Activated CD4-positive, alpha-beta T cell treated with anti-CD3 and anti-CD28 coated beads for 36 hours (primary cell): Measurements from ENCODE around the gene CHPF. TPM values are rescaled to one million over a fixed set of nuclear protein-coding genes. Genes with fewer than 3 reads are reported as not detected.

Source experiments
- ATAC-seq: fragments of 200-7000 bp; cut with Tn5 transposase; one replicate; pipeline ENCODE4 v1.10.0; 2021; ENCODE audit warnings: mild to moderate bottlenecking, moderate library complexity
- CTCF ChIA-PET: fragments of 350-600 bp; sonication (Branson Sonifier 250); formaldehyde crosslinking; loops from one replicate; lab custom pipeline; 2021; ENCODE audit warnings: antibody characterized with exemption; lab: Charles Lee
- POLR2A ChIA-PET: fragments of 350-600 bp; sonication (Branson Sonifier 250); formaldehyde crosslinking; loops from one replicate; lab custom pipeline; 2021; ENCODE audit warnings: antibody characterized with exemption, inconsistent platforms; lab: Charles Lee
- DNase-seq: peaks from one replicate; pipeline ENCODE4 v3.0.0-alpha.2; 2020
- H3K27ac Mint-ChIP-seq: one replicate; pipeline ENCODE4 v1.8.0; 2021; ENCODE audit warnings: mixed read lengths
- H3K27me3 Mint-ChIP-seq: one replicate; pipeline ENCODE4 v1.8.0; 2021; ENCODE audit warnings: mixed read lengths
- H3K36me3 Mint-ChIP-seq: one replicate; pipeline ENCODE4 v1.8.0; 2021; ENCODE audit warnings: low read depth, mixed read lengths
- H3K4me1 Mint-ChIP-seq: one replicate; pipeline ENCODE4 v1.8.0; 2021; ENCODE audit warnings: mixed read lengths
- H3K4me3 Mint-ChIP-seq: one replicate; pipeline ENCODE4 v1.8.0; 2021; ENCODE audit warnings: mild to moderate bottlenecking, moderate library complexity, mixed read lengths
- H3K9me3 Mint-ChIP-seq: one replicate; pipeline ENCODE4 v1.8.0; 2021; ENCODE audit warnings: low read depth, mixed read lengths
- intact Hi-C, 2 experiments: fragments of 100-400 bp; cut with DNase I in 1 of 2; cut with micrococcal nuclease in 1 of 2; formaldehyde crosslinking; loops; one replicate each; pipeline versions ENCODE4 v1.14.2 to v1.15.1; 2022 to 2024; cut with DNase I, micrococcal nuclease
- total RNA-seq, 2 experiments: library from RNA; stranded (reverse); gene quantifications; one replicate each; pipeline ENCODE4 v1.2.3, GENCODE V29; 2021

CHPF gene, protein sequence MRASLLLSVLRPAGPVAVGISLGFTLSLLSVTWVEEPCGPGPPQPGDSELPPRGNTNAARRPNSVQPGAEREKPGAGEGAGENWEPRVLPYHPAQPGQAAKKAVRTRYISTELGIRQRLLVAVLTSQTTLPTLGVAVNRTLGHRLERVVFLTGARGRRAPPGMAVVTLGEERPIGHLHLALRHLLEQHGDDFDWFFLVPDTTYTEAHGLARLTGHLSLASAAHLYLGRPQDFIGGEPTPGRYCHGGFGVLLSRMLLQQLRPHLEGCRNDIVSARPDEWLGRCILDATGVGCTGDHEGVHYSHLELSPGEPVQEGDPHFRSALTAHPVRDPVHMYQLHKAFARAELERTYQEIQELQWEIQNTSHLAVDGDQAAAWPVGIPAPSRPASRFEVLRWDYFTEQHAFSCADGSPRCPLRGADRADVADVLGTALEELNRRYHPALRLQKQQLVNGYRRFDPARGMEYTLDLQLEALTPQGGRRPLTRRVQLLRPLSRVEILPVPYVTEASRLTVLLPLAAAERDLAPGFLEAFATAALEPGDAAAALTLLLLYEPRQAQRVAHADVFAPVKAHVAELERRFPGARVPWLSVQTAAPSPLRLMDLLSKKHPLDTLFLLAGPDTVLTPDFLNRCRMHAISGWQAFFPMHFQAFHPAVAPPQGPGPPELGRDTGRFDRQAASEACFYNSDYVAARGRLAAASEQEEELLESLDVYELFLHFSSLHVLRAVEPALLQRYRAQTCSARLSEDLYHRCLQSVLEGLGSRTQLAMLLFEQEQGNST
- total RNA-seq, result 10 to 100 TPM; 14.1 to 17.1 TPM

DNA sequence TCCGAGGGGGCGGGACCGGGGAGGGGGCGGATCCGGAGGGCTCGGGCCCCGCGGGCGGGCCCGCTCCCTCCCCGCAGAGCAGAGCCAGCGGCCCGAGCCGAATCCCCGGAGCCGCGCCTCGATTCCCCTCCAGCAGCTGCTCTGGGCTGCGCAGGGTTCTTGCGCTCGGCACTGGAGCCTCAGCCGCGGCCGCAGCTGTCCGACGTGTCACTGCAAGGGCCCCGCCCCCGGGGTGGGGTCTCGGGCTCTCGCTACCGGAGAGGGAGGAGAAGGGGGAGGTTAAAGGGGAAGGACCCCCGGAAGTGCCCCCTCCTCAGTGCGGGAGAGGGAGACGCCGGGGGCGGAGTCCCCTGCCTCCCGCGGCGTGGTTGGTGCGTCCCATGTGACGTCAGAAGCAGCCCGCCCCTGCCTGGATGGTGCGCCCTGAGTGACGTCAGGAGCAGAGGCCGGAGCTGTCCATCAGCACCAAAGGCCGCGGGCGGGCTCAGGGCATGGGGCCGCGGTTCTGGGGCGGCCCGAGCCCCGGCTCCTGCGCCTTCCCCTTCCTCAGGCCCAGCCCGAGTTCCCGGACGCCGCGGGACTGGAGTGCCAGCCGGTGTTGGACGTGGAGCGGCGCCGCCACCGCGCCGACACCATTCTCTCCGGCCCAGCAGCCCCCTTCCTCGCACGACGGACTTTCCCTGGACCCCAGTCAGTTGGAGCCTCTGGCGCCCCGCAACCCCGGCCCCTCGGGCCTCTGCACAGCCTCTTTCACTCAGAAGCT, at the start of gene CHPF, which contains the start of gene TMEM198:
Gene CHPF, minus strand, starts transcription at position 214 of the 763 bp plus-strand sequence. CDS start 271 bp downstream, outside the sequence.
Gene TMEM198, plus strand, starts transcription at position 433 of the 763 bp plus-strand sequence. CDS start 700 bp downstream, outside the sequence.
- intact Hi-C loops, result loop anchor here (1.0 to 10.0 kb wide), 13 partner anchors 9 to 1139 kb away; partner anchors contain the start of genes GMPPA (in 2 of the 2), STK11IP (in 2 of the 2), CNOT9 (in 1 of the 2) and CNPPD1 (in 1 of the 2)
- no peaks in the 10 kb centered on the region for H3K9me3 Mint-ChIP-seq
- H3K36me3 Mint-ChIP-seq, result peaks cover 11% of the 10 kb centered on the region
- peaks cover 22% of the 10 kb centered on the region for H3K4me1 Mint-ChIP-seq
- peak; percentile 98 for DNase-seq
- CTCF ChIA-PET, result interaction anchor here (0.6 to 6.9 kb wide), 12 partner anchors 9 to 260 kb away, joined by 3 to 55 read pairs (median 8); partner anchors contain the start of genes GMPPA, INHA and STK11IP
- H3K27me3 Mint-ChIP-seq, result no peaks in the 10 kb centered on the region
- POLR2A ChIA-PET, result interaction anchor here (0.8 to 1.0 kb wide), 2 partner anchors 46 to 105 kb away, joined by 3 read pairs; partner anchors contain the start of gene GMPPA
- H3K27ac Mint-ChIP-seq, result peak within 1 kb of the TSS; percentile 66
- H3K4me3 Mint-ChIP-seq, result peak within 1 kb of the TSS; percentile 87
- peak; percentile 85 for ATAC-seq

DNA sequence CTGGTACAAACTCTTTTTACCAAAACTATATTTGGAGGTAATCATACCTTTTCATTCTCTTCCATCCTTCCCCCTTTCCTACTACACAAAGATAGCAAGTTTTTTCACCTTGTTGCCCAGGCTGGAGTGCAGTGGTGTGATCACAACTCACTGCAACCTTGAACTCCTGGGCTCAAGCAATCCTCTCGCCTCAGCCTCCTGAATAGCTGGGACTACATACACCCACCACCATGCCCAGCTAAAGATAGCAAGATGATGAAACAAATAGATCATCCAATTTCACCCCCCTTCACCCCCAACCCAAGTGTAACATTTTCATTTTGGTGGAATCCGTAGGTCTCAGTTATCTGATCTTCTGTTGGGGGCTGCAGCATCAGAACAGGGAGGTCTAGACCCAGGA, 49.5 kb upstream of the CHPF start:
- peaks cover 7% of the 10 kb centered on the region for H3K4me1 Mint-ChIP-seq
- H3K9me3 Mint-ChIP-seq, result no peaks in the 10 kb centered on the region
- H3K36me3 Mint-ChIP-seq, result no peaks in the 10 kb centered on the region
- intact Hi-C loops, result no loop called here
- no peak for DNase-seq
- no peak overlapping the region for H3K4me3 Mint-ChIP-seq
- H3K27ac Mint-ChIP-seq, result no peak overlapping the region
- ChIA-PET CTCF (interaction anchor here (0.6 kb wide), 2 partner anchors 190 to 356 kb away, joined by 3 read pairs; no protein-coding TSS in a partner anchor), POLR2A (interaction anchor here (0.9 kb wide), 1 partner anchor 22 kb away, joined by 9 read pairs; the partner anchor contains the start of gene OBSL1)
- peaks cover 8% of the 10 kb centered on the region for H3K27me3 Mint-ChIP-seq
- no peak for ATAC-seq

DNA sequence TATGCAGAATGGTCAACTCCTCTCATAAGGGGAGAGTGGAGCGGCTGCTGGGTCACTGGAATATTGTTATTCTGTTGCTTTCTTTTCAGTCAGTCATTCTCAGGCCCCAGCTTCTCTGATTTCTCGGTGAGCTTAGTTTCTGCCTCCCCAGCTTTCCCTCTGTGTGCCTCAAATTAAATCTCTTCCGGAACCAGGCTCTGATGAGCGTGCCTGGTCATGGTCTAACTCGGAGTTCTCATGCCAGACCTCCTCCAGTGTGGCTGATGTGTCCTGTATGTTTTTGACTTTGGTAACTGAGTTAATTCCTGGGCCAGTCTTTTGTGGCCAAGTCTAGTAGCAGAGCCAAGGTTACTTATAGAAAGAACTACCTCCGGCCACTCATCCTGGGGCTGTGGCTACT, 49.1 kb upstream of the CHPF start:
- H3K9me3 Mint-ChIP-seq, result no peaks in the 10 kb centered on the region
- peaks cover 6% of the 10 kb centered on the region for H3K4me1 Mint-ChIP-seq
- POLR2A ChIA-PET, result interaction anchor here (0.9 kb wide), 1 partner anchor 22 kb away, joined by 9 read pairs; the partner anchor contains the start of gene OBSL1
- intact Hi-C loops, result no loop called here
- no peak for DNase-seq
- ATAC-seq, result no peak
- H3K27me3 Mint-ChIP-seq, result peaks cover 8% of the 10 kb centered on the region
- H3K27ac Mint-ChIP-seq, result no peak overlapping the region
- no peak overlapping the region for H3K4me3 Mint-ChIP-seq
- CTCF ChIA-PET, result interaction anchor here (0.6 kb wide), 2 partner anchors 51 to 356 kb away, joined by 3 read pairs; no protein-coding TSS in a partner anchor
- H3K36me3 Mint-ChIP-seq, result no peaks in the 10 kb centered on the region

DNA sequence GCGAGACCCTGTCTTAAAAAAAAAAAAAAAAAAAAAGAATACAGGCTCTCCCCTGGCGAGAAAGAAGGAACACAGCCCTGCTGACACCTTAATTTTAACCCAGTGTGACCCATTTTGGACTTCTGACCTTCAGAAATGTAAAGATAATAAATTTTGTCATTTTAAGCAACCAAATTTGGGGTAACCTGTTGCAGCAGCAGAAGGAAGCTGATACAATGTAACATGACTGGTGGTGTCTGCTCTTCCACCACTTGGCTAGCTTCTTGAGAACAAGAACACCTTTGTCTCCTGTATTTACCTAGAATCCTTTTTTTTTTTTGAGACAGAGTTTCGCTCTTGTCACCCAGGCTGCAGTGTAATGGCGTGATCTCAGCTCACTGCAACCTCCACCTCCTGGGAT, 47.5 kb upstream of the CHPF start:
- Mint-ChIP-seq H3K4me3 (no peak overlapping the region), H3K36me3 (no peaks in the 10 kb centered on the region), H3K9me3 (no peaks in the 10 kb centered on the region), H3K27me3 (peaks cover 10% of the 10 kb centered on the region), H3K27ac (no peak overlapping the region), H3K4me1 (no peaks in the 10 kb centered on the region)
- POLR2A ChIA-PET, result no interaction called here
- CTCF ChIA-PET, result no interaction called here
- no peak for DNase-seq
- intact Hi-C loops, result no loop called here
- no peak for ATAC-seq

DNA sequence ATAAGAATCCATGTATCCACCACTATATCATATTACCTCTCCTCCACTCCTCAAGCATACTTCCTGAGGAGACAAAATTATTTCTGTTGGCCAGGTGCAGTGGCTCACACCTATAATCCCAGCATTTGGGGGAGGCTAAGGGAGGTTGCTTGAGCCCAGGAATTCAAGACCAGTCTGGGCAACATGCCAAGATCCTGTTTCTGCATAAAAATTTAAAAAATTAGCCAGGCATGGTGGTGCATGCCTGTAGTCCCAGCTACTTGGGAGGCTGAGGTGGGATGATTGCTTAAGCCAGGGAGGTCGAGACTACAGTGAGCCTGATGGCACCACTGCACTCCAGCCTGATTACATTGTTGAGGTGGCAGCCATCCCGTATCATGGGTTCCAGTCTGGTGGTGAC, 37.7 kb upstream of the CHPF start:
- no peak overlapping the region for H3K4me3 Mint-ChIP-seq
- H3K4me1 Mint-ChIP-seq, result no peaks in the 10 kb centered on the region
- ATAC-seq (no peak), DNase-seq (no peak)
- H3K27ac Mint-ChIP-seq, result no peak overlapping the region
- ChIA-PET CTCF (interaction anchor here (0.5 kb wide), 1 partner anchor 730 kb away, joined by 3 read pairs; no protein-coding TSS in a partner anchor), POLR2A (no interaction called here)
- no peaks in the 10 kb centered on the region for H3K36me3 Mint-ChIP-seq
- H3K9me3 Mint-ChIP-seq, result no peaks in the 10 kb centered on the region
- H3K27me3 Mint-ChIP-seq, result peaks cover 9% of the 10 kb centered on the region
- intact Hi-C loops, result no loop called here

DNA sequence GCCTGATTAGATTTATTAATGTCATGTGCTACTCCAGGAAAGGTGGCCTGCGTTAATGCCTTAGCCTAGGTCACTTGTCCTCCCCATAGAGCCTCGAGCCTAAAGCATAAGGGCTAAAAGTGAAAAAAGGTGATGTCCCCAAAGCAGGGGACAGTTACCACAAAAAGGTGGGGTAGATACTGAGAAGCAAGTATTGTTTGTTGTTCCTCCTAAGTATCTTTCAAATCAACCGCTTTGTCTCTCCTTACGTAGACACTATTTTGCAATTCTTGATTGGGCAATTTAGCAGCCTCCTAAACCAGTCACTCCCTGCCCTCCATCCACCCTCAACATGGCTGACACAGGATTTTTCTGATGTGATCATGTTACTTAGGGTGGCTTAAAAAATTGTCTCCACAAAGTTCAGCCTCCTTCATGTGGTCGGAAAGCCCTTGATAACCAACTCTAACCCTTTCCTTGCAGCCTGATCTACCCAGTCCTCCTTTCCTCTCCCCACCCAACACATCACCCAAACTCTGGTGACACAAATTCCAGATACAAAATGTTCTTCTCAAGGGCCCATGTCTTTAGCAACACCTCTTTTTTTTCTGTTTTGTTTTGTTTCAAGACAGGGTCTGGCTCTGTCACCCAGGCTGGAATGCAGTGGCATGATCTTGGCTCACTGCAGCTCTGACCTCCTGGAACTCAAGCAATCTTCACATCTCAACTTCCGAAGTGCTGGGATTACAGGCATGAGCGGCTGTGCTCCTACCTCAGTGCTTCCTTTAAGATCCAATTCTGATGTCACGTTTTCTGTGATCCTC, 35.4 kb upstream of the CHPF start:
- H3K36me3 Mint-ChIP-seq, result no peaks in the 10 kb centered on the region
- peaks cover 7% of the 10 kb centered on the region for H3K27me3 Mint-ChIP-seq
- H3K27ac Mint-ChIP-seq, result no peak overlapping the region
- DNase-seq, result no peak
- H3K4me3 Mint-ChIP-seq, result no peak overlapping the region
- CTCF ChIA-PET, result interaction anchor here (1.2 to 1.9 kb wide), 2 partner anchors 18 to 19 kb away, joined by 3 to 5 read pairs; no protein-coding TSS in a partner anchor
- POLR2A ChIA-PET, result no interaction called here
- no peaks in the 10 kb centered on the region for H3K9me3 Mint-ChIP-seq
- ATAC-seq, result no peak
- no peaks in the 10 kb centered on the region for H3K4me1 Mint-ChIP-seq
- intact Hi-C loops, result no loop called here

DNA sequence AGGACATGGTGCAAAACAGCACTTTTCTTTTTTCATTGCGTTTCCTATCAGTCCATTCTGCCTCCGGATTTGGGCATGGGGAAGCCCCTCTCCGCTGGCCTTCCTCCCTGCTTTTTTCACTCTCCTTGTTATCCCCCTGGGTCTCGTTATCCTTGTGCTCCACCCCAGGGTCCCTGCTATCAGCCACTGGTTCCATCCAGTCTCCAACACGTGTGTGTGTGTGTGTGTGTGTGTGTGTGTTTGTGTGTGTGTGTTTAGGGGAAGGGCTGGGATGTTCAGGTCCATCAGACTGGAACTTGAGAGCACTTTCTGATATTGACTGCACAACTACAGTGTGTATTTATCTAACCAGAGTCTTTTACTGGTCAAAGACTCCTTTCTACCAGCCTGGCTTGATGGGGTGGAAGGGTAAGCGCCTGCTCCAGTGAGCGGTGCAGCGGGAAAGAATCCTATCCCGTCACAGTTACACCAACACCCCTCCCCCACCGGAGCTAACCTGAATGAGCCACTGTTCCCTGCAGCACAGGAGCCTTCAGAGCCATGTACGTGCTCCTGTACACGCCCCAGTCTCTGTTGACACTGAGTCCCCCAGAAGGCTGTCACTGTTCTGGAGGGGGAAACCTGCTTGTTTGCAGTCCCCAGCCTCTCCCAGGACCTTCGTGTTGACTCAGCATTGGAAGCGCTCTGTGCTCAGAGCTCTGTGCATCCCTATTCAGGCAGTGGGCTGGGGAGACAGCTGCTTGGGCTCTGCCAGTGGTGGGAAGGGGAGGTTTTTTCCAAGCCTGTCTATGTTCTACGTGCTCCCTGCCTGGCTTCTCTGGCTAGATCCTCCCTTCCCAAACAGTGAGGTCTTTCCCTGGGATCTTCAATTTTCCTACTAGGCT, 33.1 kb upstream of the CHPF start:
- Mint-ChIP-seq H3K4me3 (no peak overlapping the region), H3K36me3 (no peaks in the 10 kb centered on the region), H3K9me3 (no peaks in the 10 kb centered on the region), H3K4me1 (no peaks in the 10 kb centered on the region), H3K27me3 (peaks cover 16% of the 10 kb centered on the region), H3K27ac (no peak overlapping the region)
- intact Hi-C loops, result no loop called here
- POLR2A ChIA-PET, result interaction anchor here (0.6 to 0.7 kb wide), 2 partner anchors 26 to 77 kb away, joined by 3 read pairs; no protein-coding TSS in a partner anchor
- DNase-seq (no peak), ATAC-seq (no peak)
- CTCF ChIA-PET, result interaction anchor here (1.0 to 1.9 kb wide), 3 partner anchors 16 to 35 kb away, joined by 3 to 5 read pairs (median 3); no protein-coding TSS in a partner anchor

DNA sequence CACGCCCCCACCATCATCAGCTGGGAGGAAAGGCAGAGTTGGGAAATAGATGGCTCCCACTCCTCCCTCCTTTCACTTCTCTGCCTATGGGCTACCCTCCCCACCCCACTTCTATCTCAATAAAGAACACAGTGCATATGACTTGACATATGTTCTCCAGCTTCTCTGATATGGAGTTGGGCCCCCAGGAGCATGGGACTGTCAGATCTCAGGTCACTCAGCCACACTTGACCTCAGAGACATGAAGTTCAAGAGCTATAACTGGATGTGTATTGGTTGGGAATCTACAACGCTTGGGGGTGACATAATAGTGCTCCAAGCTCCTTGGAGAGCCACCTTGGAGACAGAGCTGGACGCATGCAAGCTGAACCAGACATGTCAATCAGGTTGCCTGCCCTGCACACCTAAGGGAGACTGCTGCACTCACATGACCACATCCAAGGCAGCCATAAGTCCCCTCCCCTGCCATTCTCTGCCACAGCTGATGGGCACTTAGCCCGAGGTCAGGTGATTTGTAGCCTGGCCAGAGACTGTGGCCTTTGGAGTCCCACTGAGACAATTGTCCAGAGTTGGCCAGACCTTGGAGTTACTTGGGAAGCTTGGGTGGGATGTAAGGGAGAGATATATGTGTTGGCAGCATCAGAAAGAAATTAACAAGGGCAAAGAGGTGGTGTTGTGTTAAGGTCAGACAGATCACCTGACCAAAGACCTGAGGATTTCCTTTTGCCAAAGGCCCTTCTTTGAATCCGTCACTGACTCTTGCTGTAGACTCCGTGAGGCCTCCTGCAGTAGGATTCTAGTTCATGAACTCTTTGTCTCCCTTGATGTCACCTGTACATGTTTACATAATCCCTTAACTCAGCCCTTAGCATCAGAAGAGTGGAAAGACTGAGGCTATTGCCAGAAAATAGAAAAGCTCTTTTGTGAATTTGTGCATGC, 32.2 kb upstream of the CHPF start:
- Mint-ChIP-seq H3K27ac (no peak overlapping the region), H3K4me1 (no peaks in the 10 kb centered on the region), H3K9me3 (no peaks in the 10 kb centered on the region), H3K27me3 (peaks cover 17% of the 10 kb centered on the region), H3K4me3 (no peak overlapping the region), H3K36me3 (no peaks in the 10 kb centered on the region)
- DNase-seq, result no peak
- POLR2A ChIA-PET, result interaction anchor here (0.6 to 0.7 kb wide), 2 partner anchors 27 to 76 kb away, joined by 3 read pairs; no protein-coding TSS in a partner anchor
- no peak for ATAC-seq
- intact Hi-C loops, result no loop called here
- CTCF ChIA-PET, result interaction anchor here (0.6 to 1.7 kb wide), 3 partner anchors 15 to 111 kb away, joined by 3 read pairs; no protein-coding TSS in a partner anchor
